GM10248 (cell line): Measurements from ENCODE around the gene PPP1R15A.
"Not testable (repeated sequence)": the region's sequence is repeated elsewhere in the genome, so short reads cannot be mapped to it uniquely, and the experiment has no call there.

Experiments
- CTCF ChIA-PET: fragments of 300-600 bp; sonication (Branson Sonifier 250); formaldehyde crosslinking; extraction: SDS; loops from one replicate; lab custom pipeline; 2021; ENCODE audit warnings: antibody characterized with exemption; lab: Yijun Ruan, JAX
- POLR2A ChIA-PET: fragments of 350-650 bp; sonication (Branson Sonifier 250); formaldehyde crosslinking; extraction: SDS; loops from one replicate; lab custom pipeline; 2020; ENCODE audit warnings: antibody characterized with exemption; lab: Yijun Ruan, JAX
- DNase-seq: peaks from one replicate; pipeline ENCODE4 v3.0.0; 2012; ENCODE audit errors: extremely low spot score
- TF ChIP-seq, protein P1 (sequence below): IDR thresholded peaks from 2 replicates; pipeline ENCODE4 v1.5.1; 2012; ENCODE audit warnings: mild to moderate bottlenecking, low read depth; ENCODE audit errors: extremely low read depth, missing control alignments, control extremely low read depth

Gene PPP1R15A

DNA sequence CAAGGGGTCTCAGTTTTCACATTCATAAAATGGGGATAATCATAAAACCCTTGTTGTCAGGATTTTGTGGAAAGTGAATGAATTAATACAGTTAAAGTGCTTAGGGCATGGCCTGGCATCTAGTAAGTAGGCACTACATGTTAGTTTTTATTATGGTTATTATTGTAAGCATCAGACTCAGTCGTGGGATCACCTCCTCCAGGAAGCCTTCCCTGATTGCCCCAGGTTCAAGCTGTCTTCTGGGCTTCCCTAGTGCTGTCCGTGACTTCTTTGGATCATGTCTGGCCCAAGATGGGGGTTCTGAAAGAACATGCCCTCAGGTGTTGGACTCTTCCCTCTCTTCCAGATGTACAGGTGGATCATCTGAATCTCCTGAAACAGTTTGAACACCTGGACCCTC, 38.6 kb downstream of the PPP1R15A start:
- ChIA-PET CTCF (interaction anchor here (0.9 kb wide), 1 partner anchor 34 kb away, joined by 3 read pairs; no protein-coding TSS in a partner anchor), POLR2A (interaction anchor here (0.7 kb wide), 1 partner anchor 101 kb away, joined by 3 read pairs; no protein-coding TSS in a partner anchor)
- no peak for DNase-seq
- TF ChIP-seq, protein P1, sequence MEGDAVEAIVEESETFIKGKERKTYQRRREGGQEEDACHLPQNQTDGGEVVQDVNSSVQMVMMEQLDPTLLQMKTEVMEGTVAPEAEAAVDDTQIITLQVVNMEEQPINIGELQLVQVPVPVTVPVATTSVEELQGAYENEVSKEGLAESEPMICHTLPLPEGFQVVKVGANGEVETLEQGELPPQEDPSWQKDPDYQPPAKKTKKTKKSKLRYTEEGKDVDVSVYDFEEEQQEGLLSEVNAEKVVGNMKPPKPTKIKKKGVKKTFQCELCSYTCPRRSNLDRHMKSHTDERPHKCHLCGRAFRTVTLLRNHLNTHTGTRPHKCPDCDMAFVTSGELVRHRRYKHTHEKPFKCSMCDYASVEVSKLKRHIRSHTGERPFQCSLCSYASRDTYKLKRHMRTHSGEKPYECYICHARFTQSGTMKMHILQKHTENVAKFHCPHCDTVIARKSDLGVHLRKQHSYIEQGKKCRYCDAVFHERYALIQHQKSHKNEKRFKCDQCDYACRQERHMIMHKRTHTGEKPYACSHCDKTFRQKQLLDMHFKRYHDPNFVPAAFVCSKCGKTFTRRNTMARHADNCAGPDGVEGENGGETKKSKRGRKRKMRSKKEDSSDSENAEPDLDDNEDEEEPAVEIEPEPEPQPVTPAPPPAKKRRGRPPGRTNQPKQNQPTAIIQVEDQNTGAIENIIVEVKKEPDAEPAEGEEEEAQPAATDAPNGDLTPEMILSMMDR: no peak

DNA sequence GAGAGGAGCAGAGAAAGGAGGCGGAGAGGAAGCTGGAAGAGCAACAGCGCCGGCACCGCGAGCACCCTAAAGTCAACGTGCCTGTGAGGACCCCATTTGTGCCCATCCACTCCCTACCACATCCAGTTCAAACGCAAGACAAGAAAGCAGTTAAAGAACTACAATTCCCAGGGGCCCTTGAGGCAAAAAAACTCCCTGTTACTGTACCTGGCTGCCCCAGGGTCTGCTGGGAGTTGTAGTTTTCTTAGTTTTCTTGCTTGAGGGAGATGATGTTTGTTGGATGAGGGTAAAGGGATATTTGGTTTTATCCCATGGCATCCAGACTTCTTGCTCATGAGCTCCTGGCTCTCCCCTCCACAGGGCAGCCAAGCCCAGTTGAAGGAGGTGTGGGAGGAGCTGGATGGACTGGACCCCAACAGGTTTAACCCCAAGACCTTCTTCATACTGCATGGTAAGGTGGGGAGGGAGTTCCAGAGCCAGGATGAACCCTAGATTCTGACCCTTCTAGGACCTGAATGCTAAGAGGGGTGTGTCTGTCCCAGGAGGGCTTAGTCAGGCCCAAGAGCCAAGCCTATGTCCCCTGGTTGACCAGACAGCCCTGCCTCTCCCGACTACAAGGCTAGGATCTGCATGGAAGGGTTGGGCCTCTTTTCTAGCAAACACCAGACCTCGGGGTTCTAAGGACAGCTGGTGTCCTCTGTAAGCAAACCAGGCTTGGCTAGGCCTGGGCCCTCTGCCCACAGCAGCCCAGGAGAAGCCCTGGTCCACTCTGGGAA, 41.1 kb downstream of the PPP1R15A start:
- ChIA-PET POLR2A (interaction anchor here (1.0 kb wide), 1 partner anchor 12 kb away, joined by 4 read pairs; no protein-coding TSS in a partner anchor), CTCF (no interaction called here)
- TF ChIP-seq, protein P1: no peak
- DNase-seq: no peak

DNA sequence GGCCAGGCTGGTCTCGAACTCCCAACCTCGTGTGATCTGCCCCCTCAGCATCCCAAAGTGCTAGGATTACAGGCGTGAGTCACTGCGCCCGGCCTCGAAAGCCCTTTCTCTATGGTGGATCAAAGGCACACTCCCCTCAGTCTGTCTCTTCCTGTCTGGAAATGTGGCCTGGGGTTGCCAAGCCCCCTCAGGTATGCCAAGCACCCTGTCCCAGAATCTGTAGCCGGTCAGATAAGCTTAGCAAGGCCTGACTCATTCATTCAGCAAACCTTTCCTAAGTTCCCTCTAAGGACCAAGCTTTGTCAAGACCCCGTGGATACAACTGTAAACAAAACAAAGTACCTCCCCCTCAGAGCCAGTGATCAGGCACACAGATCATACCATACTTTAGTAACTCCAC, 42.0 kb downstream of the PPP1R15A start:
- TF ChIP-seq, protein P1: no peak
- DNase-seq: no peak
- POLR2A ChIA-PET: no interaction called here
- CTCF ChIA-PET: no interaction called here

DNA sequence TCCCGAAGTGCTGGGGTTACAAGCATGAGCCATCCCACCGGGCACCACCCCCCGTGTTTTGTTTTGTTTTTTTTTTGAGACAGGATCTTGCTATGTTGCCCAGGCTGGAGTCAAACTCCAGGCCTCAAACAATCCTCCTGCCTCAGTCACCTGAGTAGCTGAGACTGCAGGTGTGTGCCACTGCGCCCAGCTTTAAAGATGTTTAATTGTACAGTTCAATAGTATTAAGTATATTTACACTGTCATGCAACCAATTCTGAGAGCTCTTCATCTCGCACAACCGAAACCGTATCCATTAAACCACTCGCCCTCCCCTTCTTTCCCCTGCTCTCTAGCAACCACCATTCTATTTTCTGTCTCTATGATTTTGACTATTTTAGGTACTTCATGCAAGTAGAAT, 43.5 kb downstream of the PPP1R15A start:
- CTCF ChIA-PET: no interaction called here
- DNase-seq: no peak
- TF ChIP-seq, protein P1: no peak
- POLR2A ChIA-PET: interaction anchor here (0.7 kb wide), 1 partner anchor 68 kb away, joined by 3 read pairs; no protein-coding TSS in a partner anchor

DNA sequence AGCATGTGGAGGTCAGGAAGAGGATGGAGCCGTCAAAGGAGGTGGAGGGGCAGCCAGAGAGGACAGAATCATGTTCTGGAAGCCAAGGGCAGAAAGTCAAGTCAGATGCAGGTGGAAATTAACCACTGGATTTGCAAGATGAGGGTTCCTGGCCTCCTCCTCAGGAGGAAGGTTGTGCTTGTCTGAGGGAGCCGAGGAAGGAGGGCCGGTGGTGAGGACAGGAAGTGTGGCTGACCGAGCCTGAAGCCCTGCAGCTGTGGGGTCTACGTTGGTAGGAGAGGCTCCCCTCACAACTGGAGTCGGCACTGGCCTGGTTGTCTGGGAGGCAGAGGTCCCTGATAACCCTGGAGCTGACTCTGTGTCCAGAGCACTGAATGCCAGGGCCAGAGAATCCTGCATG, 45.9 kb downstream of the PPP1R15A start:
- ChIA-PET POLR2A (interaction anchor here (0.6 kb wide), 1 partner anchor 277 kb away, joined by 3 read pairs; no protein-coding TSS in a partner anchor), CTCF (interaction anchor here (0.9 kb wide), 1 partner anchor 80 kb away, joined by 3 read pairs; no protein-coding TSS in a partner anchor)
- TF ChIP-seq, protein P1: no peak

DNA sequence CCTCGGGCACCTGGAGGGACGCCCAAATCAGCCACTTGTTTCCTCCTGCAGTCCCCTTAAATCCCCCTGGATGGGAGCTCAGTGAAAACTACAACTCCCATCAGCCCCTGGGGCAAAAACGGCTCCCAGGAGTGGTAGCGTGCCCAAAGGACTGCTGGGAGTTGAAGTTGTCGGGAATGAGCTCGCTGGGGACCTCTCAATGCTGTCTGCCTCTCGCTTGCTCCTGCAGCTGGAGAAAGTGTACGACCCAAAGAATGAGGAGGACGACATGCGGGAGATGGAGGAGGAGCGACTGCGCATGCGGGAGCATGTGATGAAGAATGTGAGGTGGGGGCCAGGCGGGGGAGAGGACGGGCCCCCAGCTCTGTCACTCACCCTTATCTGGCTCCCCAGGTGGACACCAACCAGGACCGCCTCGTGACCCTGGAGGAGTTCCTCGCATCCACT, 46.6 kb downstream of the PPP1R15A start:
- no peak for DNase-seq
- ChIA-PET POLR2A (interaction anchor here (0.7 kb wide), 1 partner anchor 81 kb away, joined by 4 read pairs; no protein-coding TSS in a partner anchor), CTCF (interaction anchor here (0.7 to 2.1 kb wide), 5 partner anchors 13 to 79 kb away, joined by 3 to 4 read pairs (median 3); no protein-coding TSS in a partner anchor)
- TF ChIP-seq, protein P1: no peak

More for the DNA sequence above, 45.9 kb downstream of the PPP1R15A start:
- DNase-seq: no peak

DNA sequence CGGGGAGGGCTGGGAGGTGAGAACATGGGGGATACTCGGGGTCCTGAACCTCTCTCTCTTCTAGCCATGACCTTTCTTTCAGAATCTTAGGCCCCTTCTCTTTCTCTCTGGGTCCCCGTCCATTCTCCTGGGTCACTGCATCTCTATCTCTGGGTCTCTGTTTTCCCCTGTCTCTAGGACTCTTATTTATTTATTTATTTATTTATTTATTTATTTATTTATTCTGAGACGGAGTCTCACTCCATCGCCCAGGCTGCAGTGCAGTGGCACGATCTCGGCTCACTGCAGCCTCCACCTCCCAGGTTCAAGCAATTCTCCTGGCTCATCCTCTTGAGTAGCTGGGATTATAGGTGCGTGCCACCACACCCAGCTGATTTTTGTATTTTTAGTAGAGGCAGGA, 47.0 kb downstream of the PPP1R15A start:
- POLR2A ChIA-PET: interaction anchor here (0.7 kb wide), 1 partner anchor 81 kb away, joined by 4 read pairs; no protein-coding TSS in a partner anchor
- DNase-seq: not testable (repeated sequence)
- CTCF ChIA-PET: interaction anchor here (0.7 to 2.1 kb wide), 6 partner anchors 13 to 131 kb away, joined by 3 to 4 read pairs (median 3); no protein-coding TSS in a partner anchor
